GM18498 (cell line): ENCODE measurements around the gene TMIGD2.
"Not testable (repeated sequence)": the region's sequence is repeated elsewhere in the genome, so short reads cannot be mapped to it uniquely, and the experiment has no call there.

Experiments
- ATAC-seq: cut with Tn5 transposase; IDR thresholded peaks from one replicate; pipeline ENCODE4 v1.9.1; 2021; ENCODE audit warnings: mild to moderate bottlenecking, moderate library complexity; ENCODE audit not compliant: unreplicated experiment

The TMIGD2 gene

DNA sequence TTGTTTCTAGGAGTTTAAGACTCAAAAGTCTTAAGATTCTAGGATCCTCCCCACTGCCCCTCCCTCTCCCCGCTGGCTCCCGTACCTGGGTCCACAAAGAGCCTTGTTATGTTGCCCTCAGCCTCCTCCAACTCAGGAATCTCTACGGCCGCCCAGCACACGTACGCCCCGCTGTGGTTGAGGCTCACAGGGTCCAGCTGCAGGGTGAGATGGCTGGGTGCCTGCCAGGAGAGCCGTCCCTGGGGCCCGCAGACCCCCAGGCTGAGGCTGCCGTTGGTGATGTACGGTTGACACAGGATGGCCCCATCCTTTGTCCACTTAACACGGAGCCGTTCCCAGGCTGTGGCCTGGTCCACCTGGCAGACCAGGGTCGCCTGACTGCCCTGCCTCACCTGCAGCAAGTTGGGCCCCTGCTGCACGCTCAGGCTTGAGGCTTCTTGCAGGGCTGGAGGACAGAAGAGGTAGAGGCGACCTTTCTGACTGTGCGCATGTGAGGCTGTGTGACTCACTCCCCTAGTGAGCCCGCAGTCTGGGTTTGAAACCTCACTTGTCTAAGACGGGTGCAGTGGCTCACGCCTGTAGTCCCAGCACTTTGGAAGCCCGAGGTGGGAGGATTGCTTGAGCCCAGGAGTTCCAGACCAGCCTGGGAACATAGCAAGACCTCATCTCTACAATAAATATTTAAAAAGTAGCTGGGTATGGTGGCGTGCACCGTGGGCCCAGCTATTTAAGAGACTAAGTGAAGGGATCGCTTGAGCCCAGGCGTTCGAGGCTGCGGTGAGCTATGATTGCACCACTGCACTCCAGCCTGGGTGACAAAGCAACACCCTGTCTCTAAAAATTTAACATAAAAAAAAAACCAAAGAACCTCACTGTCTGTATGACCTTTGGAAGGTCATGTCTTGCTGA is 4.0 kb downstream of the TMIGD2 start:
- no peak for ATAC-seq

DNA sequence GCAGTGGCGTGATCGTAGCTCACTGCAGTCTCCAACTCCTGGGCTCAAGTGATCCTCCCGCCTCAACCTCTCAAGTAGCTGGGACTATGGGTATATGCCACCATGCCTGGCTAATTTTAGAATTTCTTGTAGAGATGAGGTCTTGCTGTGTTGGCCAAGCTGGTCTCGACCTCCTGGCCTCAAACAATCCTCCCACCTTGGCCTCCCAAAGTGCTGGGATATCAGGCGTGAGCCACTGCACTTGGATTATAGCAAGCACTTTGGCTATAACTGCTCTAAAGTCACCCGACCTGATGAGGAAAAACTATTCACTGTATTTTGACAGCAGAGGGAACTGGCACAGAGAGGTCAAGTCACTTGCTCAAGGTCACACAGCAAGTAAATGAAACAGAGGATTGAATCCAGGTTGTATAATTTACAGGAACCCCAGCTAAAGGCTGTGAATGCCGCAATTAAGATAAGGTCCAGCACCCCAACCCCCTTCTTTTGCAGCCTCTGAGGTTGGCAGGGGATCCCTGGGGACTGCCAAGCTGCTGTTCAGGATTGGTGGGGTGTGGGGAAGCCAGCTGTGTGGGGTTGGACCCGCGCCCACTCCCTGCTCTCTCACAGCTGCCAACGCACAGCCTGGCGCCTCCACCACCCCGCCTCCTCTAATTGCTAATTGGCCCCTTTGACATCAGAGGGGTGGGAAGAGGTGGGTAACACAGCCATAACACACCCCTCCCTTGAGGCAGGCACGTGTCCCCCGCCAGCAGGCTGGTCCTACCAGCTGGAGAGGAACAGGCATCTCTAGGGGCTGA is 6.0 kb downstream of the TMIGD2 start:
- no peak for ATAC-seq

DNA sequence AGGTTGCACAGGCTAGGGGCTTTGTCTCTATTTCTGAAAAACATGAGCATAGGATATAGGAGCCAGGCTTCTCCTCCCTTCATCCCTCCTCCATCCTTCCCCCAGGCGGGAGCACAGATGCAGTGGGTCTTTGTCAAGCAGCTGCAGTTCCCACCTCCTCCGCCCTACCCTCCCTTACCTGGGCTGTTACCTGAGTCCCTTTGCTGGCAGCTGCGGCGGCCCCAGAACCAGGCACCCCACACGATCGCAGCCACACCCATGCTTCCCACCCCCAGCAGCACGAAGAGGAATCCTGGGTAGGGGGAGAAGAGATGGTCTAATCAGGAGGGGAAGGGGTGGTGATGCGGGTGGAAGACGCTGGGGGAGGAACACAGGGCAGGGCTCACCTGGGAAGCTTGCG is 7.8 kb downstream of the TMIGD2 start:
- no peak for ATAC-seq

DNA sequence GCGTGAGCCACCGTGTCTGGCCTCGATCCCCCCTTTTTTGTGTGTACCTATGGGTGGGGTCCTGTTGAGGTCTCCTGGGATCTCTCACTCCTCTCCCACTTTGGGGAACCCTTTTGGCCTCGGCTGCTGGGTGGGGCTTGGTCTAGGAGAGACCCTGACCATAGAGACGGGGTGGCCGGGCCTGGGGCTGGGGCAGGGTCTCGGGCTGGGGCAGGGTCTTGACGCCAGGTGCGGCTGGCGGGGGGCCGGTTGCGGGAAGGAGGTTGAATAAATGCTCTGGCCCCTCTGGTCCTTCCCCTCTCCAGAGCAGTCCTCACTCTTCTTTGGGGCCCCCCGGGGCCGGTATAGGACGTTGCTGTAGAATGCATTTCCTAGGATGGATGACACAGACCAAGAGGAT is 9.7 kb downstream of the TMIGD2 start:
- ATAC-seq: no peak

DNA sequence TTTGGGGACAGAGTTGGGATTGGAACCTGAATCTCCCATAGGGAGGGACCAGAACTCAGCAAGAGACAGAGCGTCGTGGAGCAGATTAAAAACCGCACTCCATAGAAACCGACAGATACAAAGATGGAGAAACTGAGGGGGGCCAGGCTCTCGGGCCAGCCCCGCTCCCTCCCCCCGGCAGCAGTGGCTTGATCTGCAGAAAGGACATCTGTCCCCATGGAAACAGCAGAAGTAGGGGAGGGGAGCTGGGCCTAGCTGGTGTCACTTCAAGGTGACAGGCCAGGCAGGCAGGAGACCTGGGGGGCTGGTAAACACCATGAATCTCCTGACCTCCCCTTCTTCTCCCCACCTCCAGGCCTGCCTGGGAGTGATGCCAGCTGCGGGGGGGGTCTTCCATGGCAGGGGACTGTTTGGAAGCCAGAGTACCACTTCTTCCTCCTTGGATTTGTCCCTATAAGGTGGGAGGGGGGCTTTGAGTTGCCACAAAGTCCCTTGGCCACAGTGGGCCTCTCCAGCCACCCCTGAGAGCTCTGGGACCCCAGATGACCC is 10.9 kb downstream of the TMIGD2 start:
- ATAC-seq: no peak

DNA sequence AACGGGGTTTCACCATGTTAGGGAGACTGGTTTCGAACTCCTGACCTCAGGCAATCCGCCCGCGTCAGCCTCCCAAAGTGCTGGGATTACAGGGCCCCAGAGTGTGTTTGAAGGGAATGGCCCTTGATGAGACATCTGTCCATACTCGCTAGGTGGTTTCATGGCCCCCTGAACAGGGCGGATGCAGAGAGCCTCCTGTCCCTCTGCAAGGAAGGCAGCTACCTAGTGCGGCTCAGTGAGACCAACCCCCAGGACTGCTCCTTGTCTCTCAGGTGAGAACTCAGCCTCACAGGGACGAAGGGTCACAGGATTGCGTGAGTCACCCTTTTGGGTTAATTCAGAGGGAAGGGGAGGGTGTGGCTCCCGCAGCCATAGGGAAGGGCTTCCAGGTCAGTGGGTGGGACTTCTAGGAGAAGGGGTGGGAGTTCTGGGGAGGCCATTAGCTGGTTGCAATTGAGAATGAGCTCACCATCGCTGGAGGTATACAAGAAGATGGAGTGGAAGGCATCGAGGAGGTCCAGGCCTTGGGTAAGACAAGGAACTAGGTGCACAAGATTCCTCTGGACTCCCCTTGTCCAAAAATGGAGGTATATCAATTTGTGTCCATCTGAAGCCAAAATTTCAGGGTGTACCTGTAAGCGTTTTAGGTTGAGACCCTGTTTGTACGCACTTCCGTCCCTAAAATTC is 14.0 kb downstream of the TMIGD2 start:
- ATAC-seq: no peak

DNA sequence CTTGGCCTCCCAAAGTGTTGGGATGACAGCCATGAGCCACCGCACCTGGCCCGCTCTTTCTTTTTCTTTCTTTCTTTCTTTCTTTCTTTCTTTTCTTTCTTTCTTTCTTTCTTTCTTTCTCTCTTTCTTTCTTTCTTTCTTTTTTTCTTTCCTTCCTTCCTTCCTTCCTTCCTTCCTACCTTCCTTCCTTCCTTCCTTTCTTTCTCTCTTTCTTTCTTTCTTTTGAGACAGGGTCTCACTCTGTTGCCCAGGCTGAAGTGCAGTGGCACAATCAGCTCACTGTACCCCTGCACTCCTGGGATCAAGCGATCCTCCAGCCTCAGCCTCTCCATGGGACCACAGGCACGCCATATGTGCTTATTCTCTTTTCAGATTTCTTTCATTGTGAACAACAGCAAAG is 16.0 kb downstream of the TMIGD2 start:
- not testable (repeated sequence) for ATAC-seq

DNA sequence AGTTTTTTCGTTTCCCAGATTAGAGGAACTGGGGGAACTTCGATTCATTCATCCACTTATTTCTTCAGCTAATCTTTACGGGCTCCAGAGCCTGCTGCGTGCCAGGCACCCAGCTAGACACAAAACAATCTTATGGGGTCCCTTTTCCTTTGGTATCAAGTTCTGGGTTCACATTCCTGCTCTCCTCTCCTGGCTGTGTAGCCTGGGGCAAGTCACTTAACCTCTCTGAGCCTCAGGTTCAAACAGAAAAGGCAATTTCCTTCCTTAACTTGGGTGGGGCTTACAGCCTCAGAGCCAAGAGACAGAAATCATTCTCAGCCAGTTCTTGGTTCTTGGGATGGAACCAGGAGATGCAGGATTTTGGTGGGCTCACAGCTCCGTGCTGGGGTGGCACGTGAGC is 17.2 kb downstream of the TMIGD2 start:
- no peak for ATAC-seq

DNA sequence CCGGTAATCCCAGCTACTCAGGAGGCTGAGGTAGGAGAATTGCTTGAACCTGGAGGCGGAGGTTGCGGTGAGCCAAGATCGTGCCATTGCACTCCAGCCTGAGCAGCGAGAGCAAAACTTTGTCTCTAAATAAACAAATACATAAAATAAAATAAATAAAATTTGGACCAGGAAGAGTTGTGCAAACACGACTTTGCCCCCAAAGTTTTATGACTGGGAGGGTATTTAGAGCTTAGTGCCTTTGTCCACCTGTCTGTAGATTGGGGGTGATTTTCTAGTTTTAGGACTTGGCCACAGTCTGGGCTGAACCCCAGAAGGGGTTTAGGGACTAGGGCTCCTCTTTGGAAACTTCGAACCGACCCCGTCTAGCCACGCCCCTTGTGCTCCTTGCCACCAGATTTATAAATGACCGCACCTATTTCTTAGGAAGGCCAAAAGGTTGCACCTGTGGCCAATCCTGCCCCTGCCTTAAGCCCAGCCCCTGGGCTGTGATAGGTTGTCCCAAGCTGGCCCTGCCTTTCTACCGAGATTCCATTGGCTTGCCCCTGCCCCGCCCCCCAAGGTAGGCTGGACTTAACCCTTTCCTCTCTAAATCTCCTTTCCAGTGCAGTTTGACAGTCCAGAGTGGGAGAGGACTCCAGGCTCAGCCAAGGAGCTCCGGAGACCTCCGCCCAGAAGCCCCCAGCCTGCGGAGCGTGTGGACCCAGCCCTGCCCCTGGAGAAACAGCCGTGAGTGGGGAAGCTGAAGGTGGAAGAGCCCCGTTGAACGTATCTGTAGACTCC is 17.8 kb downstream of the TMIGD2 start:
- no peak for ATAC-seq

DNA sequence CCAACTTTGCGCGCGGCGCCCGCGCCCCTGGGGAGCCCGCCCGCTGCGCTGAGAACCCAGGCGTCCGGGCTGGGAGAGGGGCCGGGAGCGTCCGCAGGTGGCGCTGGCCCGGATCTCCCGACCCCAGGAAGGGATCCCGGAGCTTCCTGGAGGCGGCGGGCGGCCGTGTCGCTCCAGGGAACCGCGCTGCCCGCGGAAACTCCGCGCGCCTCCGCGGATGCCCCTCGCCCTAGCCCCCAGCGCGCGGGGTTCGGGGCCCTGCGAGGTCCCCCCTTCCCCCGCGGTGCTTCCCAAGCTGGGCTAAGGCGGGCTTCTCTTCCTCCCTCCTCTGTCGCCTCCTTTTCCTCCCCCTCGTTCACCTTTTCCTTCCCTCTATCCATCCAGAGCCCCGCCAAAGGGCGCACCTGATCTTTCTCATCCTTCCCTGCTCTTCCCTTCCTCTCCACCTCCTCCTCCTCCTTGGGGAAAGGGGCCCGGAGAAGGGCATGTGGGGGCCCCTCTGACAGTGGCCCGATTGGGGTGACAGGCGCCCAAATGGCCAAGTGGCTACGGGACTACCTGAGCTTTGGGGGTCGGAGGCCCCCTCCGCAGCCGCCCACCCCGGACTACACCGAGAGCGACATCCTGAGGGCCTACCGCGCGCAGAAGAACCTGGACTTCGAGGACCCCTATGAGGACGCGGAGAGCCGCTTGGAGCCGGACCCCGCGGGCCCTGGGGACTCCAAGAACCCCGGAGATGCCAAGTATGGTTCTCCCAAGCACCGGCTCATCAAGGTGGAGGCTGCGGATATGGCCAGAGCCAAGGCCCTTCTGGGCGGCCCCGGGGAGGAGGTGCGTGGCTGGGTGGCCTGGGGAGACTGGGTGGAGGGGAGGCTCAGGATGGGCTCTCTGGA is 22.4 kb downstream of the TMIGD2 start:
- no peak for ATAC-seq

DNA sequence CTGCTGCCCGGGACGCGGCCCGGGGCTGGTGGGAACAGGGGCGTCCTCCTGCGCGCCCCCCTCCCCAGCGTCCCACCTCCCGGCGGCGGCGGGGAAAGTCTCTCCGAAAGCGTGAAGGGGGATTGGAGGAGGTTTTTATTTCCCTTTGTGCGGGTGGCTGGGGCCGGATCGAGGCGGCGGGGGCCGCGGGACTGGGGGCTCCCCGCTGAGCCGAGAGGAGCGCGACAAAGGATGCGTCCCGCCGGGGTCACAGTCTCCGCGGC is 23.0 kb downstream of the TMIGD2 start:
- ATAC-seq: no peak

DNA sequence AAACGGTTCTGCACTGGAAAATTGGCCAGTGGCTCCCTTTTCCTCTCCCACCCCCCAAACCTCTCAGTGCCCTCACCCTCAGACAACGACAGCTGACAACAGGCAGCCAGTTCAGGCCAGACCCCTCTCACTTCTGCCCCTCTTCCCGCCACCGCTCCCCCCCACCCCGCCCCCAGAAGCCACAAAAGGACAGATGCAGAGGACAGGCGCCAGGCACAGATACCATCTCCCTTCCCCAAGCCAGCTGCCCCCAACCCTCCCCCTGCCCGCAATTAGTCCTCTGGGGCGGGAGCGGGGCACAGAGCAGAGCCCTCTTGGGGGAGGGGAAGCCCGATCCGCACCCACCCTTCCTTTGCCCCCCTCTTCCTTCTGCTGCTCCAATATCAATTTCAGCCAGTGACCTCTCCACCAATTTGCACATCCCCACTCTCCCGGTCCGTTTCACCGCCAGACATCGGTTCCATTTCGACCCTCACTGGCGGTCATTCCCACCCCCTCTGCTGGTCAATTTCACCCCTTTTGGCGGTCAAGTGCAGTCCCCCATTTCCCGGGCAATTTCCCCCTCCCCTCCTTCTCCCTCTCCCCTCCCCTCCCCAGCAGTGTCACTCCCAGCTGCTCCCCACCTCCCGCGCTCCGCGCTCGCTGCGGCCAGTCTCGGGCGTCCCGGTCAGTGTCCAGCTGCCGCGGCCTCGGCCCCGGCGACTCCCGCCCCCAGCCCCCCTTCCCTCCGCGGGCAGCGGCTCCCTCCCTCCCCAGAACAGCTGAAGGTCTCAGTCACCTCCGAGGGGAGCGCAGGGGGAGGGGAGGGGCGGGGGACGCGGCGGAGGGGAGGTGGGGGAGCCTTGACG is 23.5 kb downstream of the TMIGD2 start, which contains the start of gene SHD:
SHD (plus strand) TSS at position 848 of the 848 bp plus-strand sequence. CDS start 798 bp downstream, outside the sequence.
- ATAC-seq: no peak

DNA sequence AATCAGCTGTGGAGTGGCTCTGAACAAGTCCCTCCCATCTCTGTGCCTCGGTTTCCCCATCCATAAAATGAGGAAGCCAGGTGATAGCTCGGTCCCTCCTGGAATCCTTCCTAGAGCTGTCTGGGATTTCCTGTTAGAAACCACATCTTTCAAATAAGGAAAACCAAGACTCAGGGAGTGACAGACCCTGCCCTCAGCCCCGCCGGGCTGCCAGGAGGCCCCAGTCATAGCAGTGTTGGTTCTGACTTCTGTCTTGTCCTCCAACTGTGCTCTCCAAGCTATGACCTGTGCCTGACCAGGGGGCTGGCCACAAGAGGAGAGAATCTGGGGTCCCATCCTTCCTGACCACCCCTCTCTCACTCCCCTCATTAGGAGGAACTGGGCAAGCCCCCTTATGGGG is 24.2 kb downstream of the TMIGD2 start:
- no peak for ATAC-seq

DNA sequence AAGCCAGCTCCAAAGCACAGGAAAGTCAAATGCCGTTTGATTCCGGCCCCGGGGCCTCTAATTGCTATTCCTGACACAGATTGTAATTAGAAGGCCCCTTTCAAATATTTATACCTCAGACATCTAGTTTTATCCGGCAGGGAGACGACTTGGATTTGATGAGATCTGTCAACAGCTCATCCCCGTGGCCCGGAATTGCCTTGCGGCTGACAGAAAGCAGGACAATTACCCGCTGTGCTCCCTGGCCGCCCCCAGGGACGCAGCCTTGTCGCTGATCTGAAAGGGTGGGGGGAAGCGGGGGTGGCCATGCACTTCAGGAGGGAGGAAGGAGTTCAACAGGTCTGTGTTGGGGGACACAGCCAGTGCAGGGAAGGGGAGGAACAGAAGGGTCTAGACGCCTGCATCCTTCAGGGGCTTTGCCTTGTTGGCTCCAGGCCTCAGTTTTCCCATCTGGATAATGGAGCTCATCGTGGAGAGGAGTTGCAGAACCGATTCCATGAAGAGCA is 24.9 kb downstream of the TMIGD2 start:
- no peak for ATAC-seq

DNA sequence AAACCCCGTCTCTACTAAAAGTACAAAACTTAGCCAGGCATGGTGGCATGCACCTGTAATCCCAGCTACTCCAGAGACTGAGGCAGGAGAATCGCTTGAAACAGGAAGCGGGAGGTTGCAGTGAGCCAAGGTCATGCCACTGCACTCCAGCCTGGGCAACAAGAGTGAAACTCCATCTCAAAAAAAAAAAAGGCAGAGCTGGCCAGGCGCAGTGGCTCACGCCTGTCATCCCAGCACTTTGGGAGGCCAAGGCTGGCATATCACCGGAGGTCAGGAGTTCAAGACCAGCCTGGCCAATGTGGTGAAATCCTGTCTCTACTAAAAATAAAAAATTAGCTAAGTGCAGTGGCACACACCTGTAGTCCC is 27.9 kb downstream of the TMIGD2 start:
- ATAC-seq: not testable (repeated sequence)

DNA sequence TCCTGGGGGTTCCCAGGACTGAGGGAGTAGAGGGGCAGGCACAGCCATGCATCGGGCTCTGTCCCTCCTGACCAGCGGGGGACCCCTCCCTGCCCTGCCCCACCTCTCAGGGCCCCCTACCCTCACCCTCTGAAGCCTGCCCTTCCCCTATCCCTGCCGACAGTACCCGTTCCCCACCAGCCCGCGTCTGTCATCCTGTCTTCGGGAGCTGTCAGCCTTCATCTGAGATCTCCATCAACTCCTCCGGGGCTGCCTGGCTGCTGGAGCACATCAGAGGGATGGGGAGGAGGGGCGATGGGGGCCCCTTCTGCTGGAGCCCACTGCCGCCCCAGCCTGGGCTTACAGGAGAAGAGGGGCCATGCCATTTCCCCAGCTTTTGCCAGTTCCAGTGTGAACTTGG is 29.3 kb downstream of the TMIGD2 start:
- no peak for ATAC-seq

DNA sequence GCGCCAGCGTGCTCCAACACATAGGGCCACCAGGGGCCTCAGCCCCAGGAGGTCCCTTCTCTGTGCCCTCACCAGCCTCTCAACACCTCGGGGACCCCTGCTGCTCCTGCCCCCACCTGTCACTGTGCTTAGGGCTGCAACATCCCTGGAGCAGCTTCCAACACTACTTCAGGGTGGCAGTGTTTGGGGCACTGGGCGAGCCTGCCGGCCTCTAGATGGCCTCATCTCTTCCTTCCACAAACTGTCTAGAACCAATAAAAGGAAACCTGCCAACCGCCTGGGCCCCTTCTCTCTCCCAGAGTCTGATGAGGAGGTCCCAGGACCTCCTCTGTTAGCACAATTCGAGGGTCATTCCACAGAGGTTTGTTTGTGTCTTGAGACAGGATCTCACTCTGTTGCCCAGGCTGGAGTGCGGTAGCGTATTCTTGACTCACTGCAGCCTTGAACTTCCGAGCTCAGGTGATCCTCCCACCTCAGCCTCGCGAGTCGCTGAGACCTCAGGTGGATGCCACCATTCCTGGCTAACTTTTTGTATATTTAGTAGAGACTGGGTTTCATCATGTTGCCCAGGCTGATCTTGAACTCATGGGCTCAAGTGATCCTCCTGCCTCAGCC is 33.3 kb downstream of the TMIGD2 start:
- ATAC-seq: no peak
